Endothelial cell of umbilical vein (primary cell): ENCODE results near the gene GSE1. TPM values are rescaled to one million over a fixed set of nuclear protein-coding genes. Genes with fewer than 3 reads are reported as not detected.

Source experiments
- BruUV-seq: library from RNA; stranded (reverse); fragments of 400-500 nt; replicated peaks from 2 replicates; lab custom pipeline; 2021; lab: Mats Ljungman, UMichigan
- CTCF ChIA-PET: fragments of 300-600, 350-600 bp; sonication (Branson Sonifier 250); formaldehyde crosslinking; loops from one replicate; lab custom pipeline; 2021; ENCODE audit warnings: antibody characterized with exemption, inconsistent platforms; lab: Charles Lee
- POLR2A ChIA-PET: fragments of 300-600, 350-600 bp; sonication (Branson Sonifier 250); formaldehyde crosslinking; loops from one replicate; lab custom pipeline; 2021; ENCODE audit warnings: antibody characterized with exemption, inconsistent platforms; lab: Charles Lee
- DNase-seq: peaks from one replicate; pipeline ENCODE4 v3.0.0-alpha.2; 2011; ENCODE audit warnings: low read depth, low spot score
- FAIRE-seq: peaks from 2 replicates; lab custom pipeline; 2011; peaks lifted over from hg19 to GRCh38; lab: Jason Lieb, UNC
- H2AFZ ChIP-seq: 2 replicates; pipeline ENCODE4 v1.6.0; 2012; ENCODE audit warnings: low read depth, low read length, control low read depth, inconsistent platforms
- H3K27ac ChIP-seq: 2 replicates; pipeline ENCODE4 v1.5.1; 2011; ENCODE audit warnings: low read depth, mild to moderate bottlenecking, control low read depth, low read length, moderate library complexity; ENCODE audit not compliant: insufficient read depth
- H3K27me3 ChIP-seq, 2 experiments: 2 replicates each; pipeline versions ENCODE4 v1.6.0 to v1.6.1; 2011; ENCODE audit warnings: low read length in 2 of 2, mixed read lengths in 1 of 2; ENCODE audit not compliant: control insufficient read depth in 2 of 2, insufficient read depth in 2 of 2
- H3K36me3 ChIP-seq, 2 experiments: 2 replicates in 1 of 2; 3 replicates in 1 of 2; pipeline ENCODE4 v1.5.1; 2011; ENCODE audit warnings: low read length in 2 of 2, mild to moderate bottlenecking in 1 of 2, moderate library complexity in 1 of 2; ENCODE audit not compliant: control insufficient read depth in 2 of 2, insufficient read depth in 2 of 2; ENCODE audit errors: extremely low read depth in 1 of 2
- H3K4me1 ChIP-seq: 3 replicates; pipeline ENCODE4 v1.5.1; 2011; ENCODE audit warnings: mild to moderate bottlenecking, low read length; ENCODE audit not compliant: control insufficient read depth, insufficient read depth; ENCODE audit errors: extremely low read depth
- H3K4me2 ChIP-seq: 2 replicates; pipeline ENCODE4 v1.6.1; 2011; ENCODE audit warnings: low read length, control low read depth, mixed read lengths; ENCODE audit not compliant: insufficient read depth
- H3K4me3 ChIP-seq, 3 experiments: fragments of 200-600 bp in 1 of 3; sonication (generic), shearing (Covaris generic) in 1 of 3; replicated peaks in 1 of 3; 2 replicates each; pipeline ENCODE4 v1.5.1; 2011 to 2016; ENCODE audit warnings: control low read depth in 3 of 3, low read length in 3 of 3, mild to moderate bottlenecking in 2 of 3, inconsistent platforms in 1 of 3, low read depth in 1 of 3, moderate library complexity in 1 of 3; ENCODE audit not compliant: insufficient read depth in 1 of 3
- H3K79me2 ChIP-seq: 2 replicates; pipeline ENCODE4 v1.6.0; 2012; ENCODE audit warnings: low read length, inconsistent platforms; ENCODE audit not compliant: control insufficient read depth, insufficient read depth
- H3K9ac ChIP-seq: replicated peaks from 2 replicates; pipeline ENCODE3; 2011; ENCODE audit warnings: low read length, control low read depth; ENCODE audit not compliant: insufficient read depth; ENCODE audit errors: extremely low read depth
- H3K9me1 ChIP-seq: replicated peaks from 3 replicates; pipeline ENCODE4 v1.6.0; 2011; ENCODE audit warnings: mild to moderate bottlenecking, low read length; ENCODE audit not compliant: control insufficient read depth, insufficient read depth; ENCODE audit errors: extremely low read depth
- H3K9me3 ChIP-seq: replicated peaks from 2 replicates; pipeline ENCODE4 v1.5.1; 2012; ENCODE audit warnings: low read length, inconsistent platforms; ENCODE audit not compliant: control insufficient read depth, insufficient read depth
- H4K20me1 ChIP-seq: replicated peaks from 2 replicates; pipeline ENCODE3; 2011; ENCODE audit warnings: mild to moderate bottlenecking, low read length; ENCODE audit not compliant: control insufficient read depth, insufficient read depth; ENCODE audit errors: extremely low read depth
- CTCF ChIP-seq, 2 donors: IDR thresholded peaks; 1 replicate in 1 of 2; 2 replicates in 1 of 2; pipeline ENCODE4 v1.5.1; 2011; ENCODE audit warnings: low read length in 2 of 2, mild to moderate bottlenecking in 2 of 2, moderate library complexity in 2 of 2, control low read depth in 1 of 2, inconsistent platforms in 1 of 2, low read depth in 1 of 2; ENCODE audit not compliant: insufficient read depth in 1 of 2; ENCODE audit errors: extremely low read depth in 1 of 2
- EZH2 ChIP-seq: IDR thresholded peaks from 2 replicates; pipeline ENCODE4 v1.6.1; 2012; ENCODE audit warnings: borderline replicate concordance, low read depth, mild to moderate bottlenecking, moderate library complexity, low read length, inconsistent platforms; ENCODE audit not compliant: severe bottlenecking
- FOS ChIP-seq: IDR thresholded peaks from 2 replicates; pipeline ENCODE4 v1.6.1; 2011; ENCODE audit warnings: mild to moderate bottlenecking, low read length, moderate library complexity, borderline replicate concordance; ENCODE audit not compliant: insufficient read depth
- GATA2 ChIP-seq: IDR thresholded peaks from 2 replicates; pipeline ENCODE4 v1.7.0; 2011; ENCODE audit warnings: low read depth, mild to moderate bottlenecking, moderate library complexity, mixed read lengths, low read length; ENCODE audit not compliant: insufficient read length, insufficient read depth
- JUN ChIP-seq: IDR thresholded peaks from 2 replicates; pipeline ENCODE4 v1.6.1; 2011; ENCODE audit warnings: borderline replicate concordance, low read depth; ENCODE audit not compliant: insufficient read length, insufficient read depth
- MAX ChIP-seq: IDR thresholded peaks from 2 replicates; pipeline ENCODE4 v1.6.1; 2011; ENCODE audit not compliant: insufficient read depth, insufficient read length
- MYC ChIP-seq: IDR thresholded peaks from one replicate; pipeline ENCODE4 v1.6.1; 2011; ENCODE audit warnings: mild to moderate bottlenecking, low read depth, low read length
- POLR2A ChIP-seq: IDR thresholded peaks from 2 replicates; pipeline ENCODE4 v1.6.1; 2012; ENCODE audit warnings: low read depth, mild to moderate bottlenecking, control low read depth, low read length
- dilution Hi-C: fragments of 300-500 bp; cut with MboI; formaldehyde crosslinking; loops from one replicate; pipeline ENCODE4 v1.15.0; 2019; ENCODE audit warnings: low sequenced_read_pairs; ENCODE audit not compliant: extremely low pct_ligation_motif_present
- intact Hi-C: fragments of 100-400 bp; cut with micrococcal nuclease; formaldehyde crosslinking; loops from one replicate; pipeline ENCODE4 v1.10.0; 2022
- polyA plus RNA-seq, 4 experiments: library from polyadenylated mRNA; depleted of rRNA in 3 of 4; stranded (reverse) in 3 of 4; unstranded in 1 of 4; fragments of >200 nt; gene quantifications; 2 replicates each; pipeline versions ENCODE4 v1.2.1 to v1.2.3, GENCODE V29; 2011 to 2012; ENCODE audit warnings: missing spikeins in 1 of 4
- total RNA-seq: library from RNA; stranded (reverse); gene quantifications from 2 replicates; pipeline ENCODE4 v1.2.3, GENCODE V29; 2021

The GSE1 gene
- total and polyA plus RNA-seq, 2 donors (not counting 3 experiments of a cell fraction or from before 2014, with no cell fraction given): 4.2 to 18.3 TPM

GRCh38 chr16:85608515-85608885 lies 4.6 kb upstream of the GSE1 start:
- TF ChIP-seq EZH2: no peak
- TF ChIP-seq MAX: no peak
- TF ChIP-seq CTCF (IDR thresholded peaks at IDR 0.05; ENCODE audit: extremely low read depth in 1 of 2, insufficient read depth in 1 of 2, low read depth in 1 of 2, low read length in 2 of 2): no peak
- no peak for TF ChIP-seq JUN
- TF ChIP-seq MYC: no peak
- no peak for TF ChIP-seq GATA2
- TF ChIP-seq POLR2A: no peak
- TF ChIP-seq FOS: no peak
- intact Hi-C loops: no loop called here
- Histone ChIP-seq H3K9ac (no peak overlapping the region), H3K27ac (no peak overlapping the region), H2AFZ (no peak overlapping the region), H3K9me3 (no peaks in the 10 kb centered on the region), H3K9me1 (no peaks in the 10 kb centered on the region), H3K4me3 (no peak overlapping the region), H3K79me2 (no peaks in the 10 kb centered on the region), H3K27me3 (peaks cover 0 to 2% of the 10 kb centered on the region in 2 experiments), H3K36me3 (no peaks in the 10 kb centered on the region), H4K20me1 (no peaks in the 10 kb centered on the region), H3K4me1 (peaks cover 12% of the 10 kb centered on the region), H3K4me2 (no peak overlapping the region)
- FAIRE-seq (no peak), DNase-seq (no peak)
- BruUV-seq: no TSS peak
- ChIA-PET POLR2A (no interaction called here), CTCF (interaction anchor here (1.5 to 3.1 kb wide), 4 partner anchors 180 to 239 kb away, joined by 5 to 39 read pairs (median 12); no protein-coding TSS in a partner anchor)
- dilution Hi-C loops: no loop called here
